Right lobe of liver (tissue), 4 donors: ENCODE data around the gene EDN2.

Experiments
- CTCF ChIP-seq, 4 donors: fragments of 200-600 bp in 3 of 4; fragments of 450-650 bp in 1 of 4; IDR thresholded peaks; one replicate each; pipeline versions ENCODE4 v1.5.1 to v1.8.0; 2016 to 2022; ENCODE audit warnings: antibody characterized with exemption in 4 of 4, mild to moderate bottlenecking in 2 of 4
- POLR2A ChIP-seq: fragments of 450-650 bp; IDR thresholded peaks from one replicate; pipeline ENCODE4 v1.6.1; 2017; ENCODE audit warnings: antibody characterized with exemption, mild to moderate bottlenecking
- donor health status: DM: no; HTN: no; CAD: no.
- donor health status: DM: no; HTN: no; CAD: no.
- donor health status: DM: no; HTN: yes; CAD: no.

GRCh38 chr1:41499591-41499990 lies 15.1 kb upstream of the EDN2 start:
- TF ChIP-seq CTCF (IDR thresholded peaks at IDR 0.05) (no peak), POLR2A (no peak)
